BLaER1 treated with 17β-estradiol and CSF1 and Interleukin-3, amounts not matched to agents 10 nM and 100 nM (cell line): ENCODE data around the gene SPOCK1.

Experiments
- H3K27ac ChIP-seq, 11 experiments: shearing (Covaris generic); formaldehyde crosslinking; 2 replicates each; pipeline ENCODE4 v1.8.1; 2022
- H3K27me3 ChIP-seq, 11 experiments: shearing (Covaris generic); formaldehyde crosslinking; 2 replicates each; pipeline ENCODE4 v1.8.1; 2022
- H3K36me3 ChIP-seq, 11 experiments: shearing (Covaris generic); formaldehyde crosslinking; 2 replicates each; pipeline ENCODE4 v1.8.1; 2022
- H3K4me1 ChIP-seq, 10 experiments: shearing (Covaris generic); formaldehyde crosslinking; 2 replicates each; pipeline ENCODE4 v1.8.1; 2022
- H3K4me2 ChIP-seq, 11 experiments: shearing (Covaris generic); formaldehyde crosslinking; 2 replicates each; pipeline ENCODE4 v1.8.1; 2022
- H3K4me3 ChIP-seq, 10 experiments: shearing (Covaris generic); formaldehyde crosslinking; 2 replicates each; pipeline ENCODE4 v1.8.1; 2022
- H3K9ac ChIP-seq, 11 experiments: shearing (Covaris generic); formaldehyde crosslinking; 2 replicates each; pipeline ENCODE4 v1.8.1; 2022
- H3K9me3 ChIP-seq, 11 experiments: shearing (Covaris generic); formaldehyde crosslinking; replicated peaks in 1 of 11; 2 replicates each; pipeline ENCODE4 v1.8.1; 2022
- H4K20me1 ChIP-seq, 11 experiments: shearing (Covaris generic); formaldehyde crosslinking; 2 replicates each; pipeline ENCODE4 v1.8.1; 2022
- Cebpa-rat ChIP-seq, 11 experiments: shearing (Covaris generic); IDR thresholded peaks; 2 replicates each; pipeline ENCODE4 v1.8.1; 2022

Gene SPOCK1

DNA sequence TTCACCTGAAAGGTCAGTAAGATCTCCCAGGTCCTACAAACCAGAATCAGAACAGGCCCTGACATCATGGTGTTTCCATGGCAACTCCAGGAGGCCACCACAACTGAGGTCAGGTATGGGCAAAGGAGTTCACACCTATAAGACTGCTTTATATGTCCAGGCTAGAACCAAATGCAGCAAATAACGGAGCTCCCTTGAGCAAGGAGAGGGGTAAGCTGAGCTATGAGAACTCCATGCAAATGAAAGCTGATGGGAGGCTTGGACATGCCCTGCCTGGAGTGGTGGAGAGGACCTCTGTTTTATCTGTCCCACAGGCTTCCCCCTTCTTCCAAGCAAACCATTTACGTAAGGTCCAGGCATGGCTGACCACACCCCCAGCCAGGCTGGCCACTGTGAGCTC, 207.7 kb downstream of the SPOCK1 start:
- Histone ChIP-seq H3K9me3 (no peaks in the 10 kb centered on the region), H3K9ac (no peak overlapping the region), H3K27ac (no peak overlapping the region), H3K4me2 (no peak overlapping the region), H3K36me3 (no peaks in the 10 kb centered on the region), H3K4me3 (no peak overlapping the region), H4K20me1 (no peaks in the 10 kb centered on the region), H3K27me3 (no peaks in the 10 kb centered on the region), H3K4me1 (peaks cover 0 to 5% (median 0%) of the 10 kb centered on the region in 10 experiments; a peak in 3 of 20 replicates)
- TF ChIP-seq Cebpa-rat (IDR thresholded peaks at IDR 0.05): no peak

DNA sequence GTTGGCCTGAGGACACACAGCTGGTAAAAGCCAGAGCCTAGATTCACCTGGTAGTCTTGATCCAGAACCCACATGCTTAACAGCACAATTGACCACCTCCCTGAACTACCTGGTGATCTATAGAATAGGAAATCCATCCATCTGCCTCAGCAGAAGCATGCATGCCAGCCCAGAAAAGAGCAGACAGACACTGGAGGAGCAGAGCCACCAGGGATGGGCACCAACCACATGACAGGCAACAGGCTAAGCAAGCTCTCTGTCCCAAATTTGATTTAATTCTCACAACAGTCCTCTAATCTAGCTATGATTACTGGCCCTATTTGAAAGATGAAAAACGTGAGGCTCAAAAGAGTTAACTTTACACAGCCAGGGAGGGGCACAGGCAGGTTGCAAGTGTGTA, 208.1 kb downstream of the SPOCK1 start:
- Histone ChIP-seq H3K36me3 (no peaks in the 10 kb centered on the region), H3K27ac (no peak overlapping the region), H4K20me1 (no peaks in the 10 kb centered on the region), H3K4me2 (no peak overlapping the region), H3K4me3 (no peak overlapping the region), H3K9me3 (no peaks in the 10 kb centered on the region), H3K4me1 (peaks cover 0 to 5% (median 0%) of the 10 kb centered on the region in 10 experiments; a peak in 3 of 20 replicates), H3K27me3 (no peaks in the 10 kb centered on the region), H3K9ac (no peak overlapping the region)
- no peak for TF ChIP-seq Cebpa-rat (IDR thresholded peaks at IDR 0.05)

DNA sequence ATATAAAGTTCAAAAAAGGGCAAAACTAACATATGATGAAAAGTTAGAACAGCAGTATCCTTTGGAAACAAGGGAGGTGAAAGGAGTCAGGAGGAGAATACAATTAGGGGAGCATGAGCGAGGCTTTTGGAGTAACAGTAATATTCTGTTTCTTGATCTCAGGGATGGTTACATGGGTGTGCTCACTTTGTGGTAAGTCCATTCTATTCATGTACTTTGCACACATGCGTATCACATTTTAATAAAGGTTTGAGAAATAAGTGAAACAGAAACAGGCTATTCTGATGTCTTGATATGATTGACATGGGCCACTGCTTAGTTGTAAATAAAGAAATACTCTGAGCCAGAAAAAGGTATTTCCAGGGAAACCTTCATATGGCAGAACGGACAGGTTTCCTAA, 208.8 kb downstream of the SPOCK1 start:
- H3K4me3 ChIP-seq: no peak overlapping the region
- no peak overlapping the region for H3K9ac ChIP-seq
- no peak overlapping the region for H3K4me2 ChIP-seq
- peaks cover 0 to 5% (median 0%) of the 10 kb centered on the region in 10 experiments; a peak in 3 of 20 replicates for H3K4me1 ChIP-seq
- no peaks in the 10 kb centered on the region for H3K36me3 ChIP-seq
- no peaks in the 10 kb centered on the region for H4K20me1 ChIP-seq
- H3K27me3 ChIP-seq: no peaks in the 10 kb centered on the region
- H3K9me3 ChIP-seq: no peaks in the 10 kb centered on the region
- H3K27ac ChIP-seq: no peak overlapping the region
- no peak for TF ChIP-seq Cebpa-rat (IDR thresholded peaks at IDR 0.05)

DNA sequence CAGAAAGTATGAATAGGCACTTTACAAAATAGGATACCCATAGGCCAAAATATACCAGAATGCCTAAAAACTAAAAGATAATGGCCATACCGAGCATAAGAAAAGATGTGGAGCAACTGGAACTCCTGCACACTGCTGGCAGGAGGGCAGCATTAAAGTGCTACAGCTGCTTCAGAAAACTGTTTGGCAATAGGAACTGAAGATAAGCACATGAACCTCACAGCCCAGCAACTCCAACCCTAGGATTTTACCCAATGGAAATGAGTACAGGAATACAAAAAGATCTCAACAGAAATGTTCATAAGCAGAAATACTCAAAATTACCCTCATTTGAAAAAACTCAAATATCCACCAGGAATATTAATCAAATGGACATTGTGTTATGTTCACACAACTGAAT, 209.3 kb downstream of the SPOCK1 start:
- Histone ChIP-seq H3K27me3 (no peaks in the 10 kb centered on the region), H3K9me3 (no peaks in the 10 kb centered on the region), H3K4me3 (no peak overlapping the region), H3K9ac (no peak overlapping the region), H4K20me1 (no peaks in the 10 kb centered on the region), H3K36me3 (no peaks in the 10 kb centered on the region), H3K4me2 (no peak overlapping the region), H3K4me1 (peaks cover 0 to 5% (median 0%) of the 10 kb centered on the region in 10 experiments; a peak in 3 of 20 replicates), H3K27ac (no peak overlapping the region)
- no peak for TF ChIP-seq Cebpa-rat (IDR thresholded peaks at IDR 0.05)

DNA sequence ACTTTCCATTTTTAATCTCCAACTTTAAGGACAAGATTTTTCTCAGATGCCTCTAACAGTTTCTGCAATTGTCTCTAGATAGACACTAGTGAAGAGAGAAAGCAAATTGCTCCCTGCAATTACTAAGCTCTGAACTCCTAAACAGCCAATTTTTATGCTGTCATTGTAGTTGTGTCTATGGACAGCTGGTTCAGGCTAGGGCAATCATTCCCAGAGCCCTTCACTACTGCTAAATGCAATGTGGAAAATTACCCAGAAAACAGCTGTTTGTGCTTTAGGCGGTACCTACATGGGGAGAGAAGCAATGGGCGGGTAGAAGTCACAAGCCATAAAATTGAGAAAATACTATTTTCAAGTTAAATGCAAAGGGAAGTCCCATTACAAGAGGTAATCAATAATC, 211.6 kb downstream of the SPOCK1 start:
- H3K4me2 ChIP-seq: peak overlapping the region in 2 of 11 experiments; percentile 15; a peak in 3 of 22 replicates
- H4K20me1 ChIP-seq: no peaks in the 10 kb centered on the region
- no peak overlapping the region for H3K27ac ChIP-seq
- H3K36me3 ChIP-seq: no peaks in the 10 kb centered on the region
- no peak overlapping the region for H3K4me3 ChIP-seq
- no peak for TF ChIP-seq Cebpa-rat (IDR thresholded peaks at IDR 0.05)
- peaks cover 0 to 5% (median 0%) of the 10 kb centered on the region in 10 experiments; a peak in 3 of 20 replicates for H3K4me1 ChIP-seq
- no peak overlapping the region for H3K9ac ChIP-seq
- no peaks in the 10 kb centered on the region for H3K9me3 ChIP-seq
- H3K27me3 ChIP-seq: no peaks in the 10 kb centered on the region

DNA sequence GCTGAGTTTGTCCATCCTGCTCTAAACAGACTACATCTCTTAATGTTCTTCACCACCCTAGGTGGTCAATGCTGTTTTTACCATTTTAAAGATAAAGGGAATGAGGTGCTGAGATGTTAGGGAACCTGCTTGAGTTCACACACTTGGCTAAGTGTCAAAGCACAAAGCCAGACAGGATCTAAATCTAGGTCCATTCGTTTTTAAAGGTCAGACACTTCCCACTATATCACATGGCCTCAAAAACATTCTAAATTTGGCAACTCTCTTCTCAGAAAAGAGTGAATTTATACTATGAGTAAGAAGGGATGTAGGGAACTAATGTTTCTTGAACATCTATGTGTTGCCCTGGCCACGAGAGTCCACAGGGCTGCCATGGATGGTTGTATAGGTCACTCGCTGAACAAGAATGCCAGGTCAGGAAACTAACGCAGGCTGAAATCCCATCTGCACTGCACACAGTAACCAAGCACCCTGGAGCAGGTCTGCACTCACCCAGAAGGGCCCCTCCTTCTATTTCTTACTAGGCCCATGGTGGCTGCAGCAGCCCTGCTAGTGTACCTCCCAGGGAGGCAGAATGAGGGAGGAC, 213.0 kb downstream of the SPOCK1 start:
- H3K4me2 ChIP-seq: no peak overlapping the region
- TF ChIP-seq Cebpa-rat (IDR thresholded peaks at IDR 0.05): no peak
- H3K9ac ChIP-seq: no peak overlapping the region
- H3K27me3 ChIP-seq: no peaks in the 10 kb centered on the region
- no peaks in the 10 kb centered on the region for H4K20me1 ChIP-seq
- no peaks in the 10 kb centered on the region for H3K36me3 ChIP-seq
- H3K4me3 ChIP-seq: no peak overlapping the region
- no peaks in the 10 kb centered on the region for H3K9me3 ChIP-seq
- no peak overlapping the region for H3K27ac ChIP-seq
- peaks cover 0 to 5% (median 0%) of the 10 kb centered on the region in 10 experiments; a peak in 3 of 20 replicates for H3K4me1 ChIP-seq

DNA sequence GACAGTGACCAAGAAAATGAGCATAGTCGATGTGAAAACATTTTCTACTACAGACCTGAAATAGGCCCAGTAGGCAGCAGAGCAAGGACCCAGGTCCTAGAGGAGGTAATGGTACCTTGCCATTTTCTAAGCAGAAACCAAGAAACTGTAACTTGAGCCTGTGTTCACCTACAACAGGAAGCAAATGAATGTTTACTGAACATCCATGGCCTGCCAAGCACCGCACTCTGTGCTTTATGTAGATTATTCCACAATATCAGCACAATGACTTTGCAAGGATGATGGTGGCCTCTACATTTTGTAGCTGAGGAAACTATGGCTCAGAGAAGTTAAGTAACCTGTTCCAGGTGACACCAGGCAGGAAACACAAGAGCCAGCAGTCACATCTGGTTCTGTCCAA, 215.3 kb downstream of the SPOCK1 start:
- Histone ChIP-seq H3K4me3 (no peak overlapping the region), H3K4me2 (no peak overlapping the region), H3K9ac (no peak overlapping the region), H3K9me3 (no peaks in the 10 kb centered on the region), H3K4me1 (peaks cover 0 to 5% (median 0%) of the 10 kb centered on the region in 10 experiments; a peak in 3 of 20 replicates), H3K27me3 (no peaks in the 10 kb centered on the region), H3K36me3 (no peaks in the 10 kb centered on the region), H4K20me1 (no peaks in the 10 kb centered on the region), H3K27ac (no peak overlapping the region)
- no peak for TF ChIP-seq Cebpa-rat (IDR thresholded peaks at IDR 0.05)

DNA sequence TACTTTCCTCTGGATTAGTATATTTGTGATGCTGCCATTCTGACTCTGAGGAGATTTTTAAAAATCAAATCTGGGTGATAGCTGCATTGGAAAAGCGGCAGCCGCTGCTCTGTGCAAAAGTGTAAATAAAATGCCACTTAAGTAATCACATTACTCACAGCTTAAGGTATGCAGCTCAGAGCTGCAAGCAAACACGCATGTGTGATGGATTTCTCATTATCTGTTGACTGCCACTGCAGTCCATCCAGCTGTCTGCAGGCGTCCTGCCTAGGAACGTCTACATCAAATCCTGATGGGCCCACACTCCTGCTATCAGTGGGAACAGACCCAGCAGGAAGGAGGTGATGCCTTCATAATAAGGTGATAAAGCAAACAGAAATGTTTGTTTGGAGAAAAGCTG, 216.9 kb downstream of the SPOCK1 start:
- no peak for TF ChIP-seq Cebpa-rat (IDR thresholded peaks at IDR 0.05)
- no peaks in the 10 kb centered on the region for H3K27me3 ChIP-seq
- H3K27ac ChIP-seq: no peak overlapping the region
- no peak overlapping the region for H3K4me3 ChIP-seq
- H3K4me1 ChIP-seq: no peaks in the 10 kb centered on the region
- H3K4me2 ChIP-seq: no peak overlapping the region
- H4K20me1 ChIP-seq: no peaks in the 10 kb centered on the region
- H3K9ac ChIP-seq: no peak overlapping the region
- H3K36me3 ChIP-seq: no peaks in the 10 kb centered on the region
- no peaks in the 10 kb centered on the region for H3K9me3 ChIP-seq

DNA sequence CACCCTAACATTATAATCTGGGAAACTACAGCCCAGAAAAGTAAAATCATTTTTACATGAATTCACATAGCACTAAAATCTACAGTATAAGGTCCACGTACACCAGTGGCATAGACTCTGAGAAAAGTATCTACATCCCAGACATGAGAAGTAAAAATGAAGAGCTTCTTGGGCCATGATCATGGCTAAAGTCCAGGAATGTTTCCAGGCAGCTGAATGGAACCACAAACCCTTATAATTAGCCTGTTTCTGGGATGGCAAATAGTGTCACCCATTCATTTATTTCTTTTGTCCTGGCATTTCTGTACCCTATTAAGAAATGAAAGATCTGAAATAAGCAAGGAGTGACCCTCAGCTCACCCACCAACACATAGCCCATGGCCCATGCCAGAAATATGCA, 217.9 kb downstream of the SPOCK1 start:
- TF ChIP-seq Cebpa-rat (IDR thresholded peaks at IDR 0.05): no peak
- no peak overlapping the region for H3K27ac ChIP-seq
- no peaks in the 10 kb centered on the region for H3K36me3 ChIP-seq

DNA sequence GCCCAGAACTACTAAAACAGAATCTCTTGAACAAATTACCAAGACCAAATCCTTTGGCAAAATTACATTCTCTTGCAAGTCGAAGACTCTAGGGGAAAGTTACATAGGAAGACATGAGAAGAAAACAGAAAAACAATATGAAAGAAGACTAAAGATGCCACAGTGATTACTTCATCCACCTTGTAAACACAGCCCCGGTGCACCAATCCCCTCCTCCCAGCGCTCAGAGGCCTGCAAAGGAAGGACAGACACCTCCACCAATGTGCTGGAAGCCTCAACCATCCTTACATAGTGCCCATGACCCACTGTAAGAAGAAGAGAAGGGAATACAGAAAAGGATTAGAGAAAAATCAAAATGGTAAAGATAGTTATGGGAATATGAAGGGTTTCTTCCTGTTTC, 218.5 kb downstream of the SPOCK1 start:
- no peaks in the 10 kb centered on the region for H3K27me3 ChIP-seq
- no peaks in the 10 kb centered on the region for H4K20me1 ChIP-seq
- no peaks in the 10 kb centered on the region for H3K9me3 ChIP-seq
- H3K4me2 ChIP-seq: no peak overlapping the region
- no peak overlapping the region for H3K27ac ChIP-seq
- no peak for TF ChIP-seq Cebpa-rat (IDR thresholded peaks at IDR 0.05)
- no peak overlapping the region for H3K4me3 ChIP-seq
- H3K9ac ChIP-seq: no peak overlapping the region
- no peaks in the 10 kb centered on the region for H3K4me1 ChIP-seq
- no peaks in the 10 kb centered on the region for H3K36me3 ChIP-seq

More for the DNA sequence above, 217.9 kb downstream of the SPOCK1 start:
- Histone ChIP-seq H3K4me2 (no peak overlapping the region), H3K27me3 (no peaks in the 10 kb centered on the region), H3K4me3 (no peak overlapping the region), H3K9ac (no peak overlapping the region), H3K4me1 (no peaks in the 10 kb centered on the region), H4K20me1 (no peaks in the 10 kb centered on the region), H3K9me3 (no peaks in the 10 kb centered on the region)
